Pericardium fibroblast (primary cell): ENCODE measurements around the gene SCYL1. TPM values are rescaled to one million over a fixed set of nuclear protein-coding genes. Genes with fewer than 3 reads are reported as not detected.

Experiments used
- total RNA-seq: library from RNA; depleted of rRNA; stranded (reverse); fragments of >200 nt; gene quantifications from 2 replicates; pipeline ENCODE4 v1.2.3, GENCODE V29; 2015

Gene SCYL1
- 69.6 and 125 TPM in 2 replicates for total RNA-seq

GRCh38 chr11:65524741-65525545 lies at the start of gene SCYL1:
SCYL1 (plus strand) TSS chr11:65525083; CDS start chr11:65525154, 71 bp downstream.

GRCh38 chr11:65498977-65499712 lies 25.7 kb upstream of the SCYL1 start, which contains the start of gene MALAT1:
MALAT1 (plus strand) TSS chr11:65499045.

GRCh38 chr11:65558002-65558929 lies 33.4 kb downstream of the SCYL1 start, which contains the start of gene LTBP3:
LTBP3 (minus strand) TSS chr11:65558359; CDS start chr11:65557959, 400 bp downstream.

GRCh38 chr11:65569973-65570918 lies 45.4 kb downstream of the SCYL1 start, which contains the start of gene ZNRD2:
ZNRD2 (plus strand) TSS chr11:65570477; CDS start chr11:65570492, 15 bp downstream.

DNA sequence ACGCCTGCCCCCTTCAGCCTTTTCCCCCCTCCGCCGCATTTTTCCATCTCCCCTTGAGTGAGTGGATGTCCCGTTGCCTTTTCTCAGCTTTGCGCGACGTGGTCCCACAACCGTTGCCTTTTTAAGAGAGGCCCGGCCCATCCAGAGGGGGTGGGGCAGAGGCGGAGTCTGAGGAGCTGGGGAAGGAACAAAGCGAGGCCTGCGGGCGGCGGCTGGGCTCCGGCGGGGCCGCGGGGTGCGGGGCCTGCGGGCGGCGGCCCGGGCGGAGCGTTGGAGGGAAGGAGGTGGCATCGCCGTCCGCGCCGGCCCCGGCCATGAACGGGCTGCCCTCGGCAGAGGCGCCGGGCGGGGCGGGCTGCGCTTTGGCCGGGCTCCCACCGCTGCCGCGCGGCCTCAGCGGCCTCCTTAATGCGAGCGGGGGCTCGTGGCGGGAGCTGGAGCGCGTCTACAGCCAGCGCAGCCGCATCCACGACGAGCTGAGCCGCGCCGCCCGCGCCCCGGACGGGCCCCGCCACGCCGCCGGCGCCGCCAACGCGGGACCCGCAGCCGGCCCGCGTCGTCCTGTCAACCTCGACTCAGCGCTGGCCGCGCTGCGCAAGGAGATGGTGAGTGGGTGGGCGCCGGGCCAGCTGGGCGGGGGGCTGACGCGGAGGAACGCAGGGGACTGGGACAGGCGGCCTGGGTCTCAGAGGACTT lies 47.6 kb downstream of the SCYL1 start, which contains the start of gene FAM89B:
FAM89B (plus strand) TSS at position 183 of the 696 bp plus-strand sequence; CDS start at position 315, 132 bp downstream.

DNA sequence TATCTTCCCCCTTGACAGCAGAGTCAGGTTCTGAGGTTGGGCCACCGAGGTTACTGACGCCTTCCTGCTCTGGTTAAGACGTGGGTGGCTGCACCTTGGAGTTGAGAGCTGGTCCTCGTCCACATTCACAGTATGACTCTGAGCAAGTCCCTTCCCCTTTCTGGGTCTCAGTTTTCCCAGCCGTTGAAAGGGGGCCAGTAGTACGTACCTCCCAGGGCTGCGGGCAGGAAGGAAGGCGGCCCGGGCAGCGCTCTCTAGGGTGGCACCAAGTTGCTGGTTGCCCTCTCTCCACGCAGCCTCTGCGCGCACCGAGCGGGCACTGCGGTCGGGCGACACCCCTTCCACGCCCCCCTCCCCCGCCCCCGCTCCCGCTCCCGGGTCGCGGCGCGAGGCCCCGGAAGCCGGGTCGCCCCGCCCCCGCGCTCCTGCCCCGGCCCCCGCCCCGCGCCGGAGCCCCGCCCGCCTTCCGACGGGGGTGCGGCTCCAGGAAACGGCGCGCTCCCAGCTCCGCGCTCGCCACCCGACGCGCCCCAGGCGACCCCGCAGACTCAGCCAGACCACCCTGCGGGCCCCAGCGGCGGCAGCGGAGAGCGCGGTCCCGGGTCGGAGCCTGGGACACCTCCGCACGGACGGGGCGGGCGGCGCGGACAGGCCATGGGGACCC lies 50.8 kb downstream of the SCYL1 start, which contains the start of gene EHBP1L1:
EHBP1L1 (plus strand) TSS at position 486 of the 664 bp plus-strand sequence. CDS start 250 bp downstream, outside the sequence.

Other genes with a start within 250 kb of the SCYL1 start
- 35.6 and 79.6 TPM in 2 replicates for gene CDC42EP2, start 210.2 kb upstream of the SCYL1 start, total RNA-seq
- gene DPF2, start 191.2 kb upstream of the SCYL1 start, total RNA-seq = 32.4 and 36.6 TPM in 2 replicates
- gene TIGD3, start 170.3 kb upstream of the SCYL1 start, total RNA-seq = 0.12 TPM in 1 of 2 replicates, not detected in the other
- 2.1 and 3.5 TPM in 2 replicates for gene SLC25A45, start 142.4 kb upstream of the SCYL1 start, total RNA-seq
- gene FRMD8, start 138.4 kb upstream of the SCYL1 start, total RNA-seq = 28.1 and 50.2 TPM in 2 replicates
- 34.4 and 45.6 TPM in 2 replicates for gene NEAT1, start 102.3 kb upstream of the SCYL1 start, total RNA-seq
- gene MALAT1, start 26.0 kb upstream of the SCYL1 start, total RNA-seq = 1,267 and 1,769 TPM in 2 replicates
- 165 and 206 TPM in 2 replicates for gene LTBP3, start 33.3 kb downstream of the SCYL1 start, total RNA-seq
- gene ZNRD2, start 45.4 kb downstream of the SCYL1 start, total RNA-seq = 37.1 and 50.3 TPM in 2 replicates
- gene FAM89B, start 47.5 kb downstream of the SCYL1 start, total RNA-seq = 63.5 and 65.5 TPM in 2 replicates
- gene EHBP1L1, start 51.0 kb downstream of the SCYL1 start, total RNA-seq = 37.3 and 97.9 TPM in 2 replicates
- gene KCNK7, start 70.7 kb downstream of the SCYL1 start, total RNA-seq = 0.09 and 1.2 TPM in 2 replicates
- gene MAP3K11, start 89.1 kb downstream of the SCYL1 start, total RNA-seq = 28.9 and 30.2 TPM in 2 replicates
- gene PCNX3, start 90.7 kb downstream of the SCYL1 start, total RNA-seq = 29.4 and 35.4 TPM in 2 replicates
- gene SIPA1, start 113.0 kb downstream of the SCYL1 start, total RNA-seq = 15.8 and 28.9 TPM in 2 replicates
- gene RELA, start 137.8 kb downstream of the SCYL1 start, total RNA-seq = 36.7 and 42.9 TPM in 2 replicates
- 24.8 and 29.6 TPM in 2 replicates for gene KAT5, start 187.2 kb downstream of the SCYL1 start, total RNA-seq
- gene RNASEH2C, start 195.7 kb downstream of the SCYL1 start, total RNA-seq = 52.8 and 80.4 TPM in 2 replicates